Esophagus squamous epithelium (tissue), 5 donors: Measurements from ENCODE around the gene C16orf92. TPM values are rescaled to one million over a fixed set of nuclear protein-coding genes. Genes with fewer than 3 reads are reported as not detected.
A peak's percentile ranks its signal among the peaks of the same experiment; 100 is the strongest.

Experiments used
- DNase-seq: peaks from one replicate; lab custom pipeline; 2025; lab: John Stamatoyannopoulos, UW
- H3K27ac ChIP-seq, 4 donors: fragments of 200-600 bp; sonication (generic); one replicate each; pipeline ENCODE4 v1.5.1; 2016 to 2019; ENCODE audit warnings: mild to moderate bottlenecking in 1 of 4
- H3K27me3 ChIP-seq, 4 donors: fragments of 200-600 bp; sonication (generic); 1 replicate in 3 of 4; 2 replicates in 1 of 4; pipeline versions ENCODE4 v1.5.1 to v1.6.0; 2017 to 2021; ENCODE audit warnings: antibody characterized with exemption in 1 of 4
- H3K36me3 ChIP-seq, 3 donors: fragments of 200-600 bp; sonication (generic); one replicate each; pipeline ENCODE4 v1.5.1; 2016 to 2019
- H3K4me1 ChIP-seq, 3 donors: fragments of 200-600 bp; sonication (generic); one replicate each; pipeline ENCODE4 v1.5.1; 2017 to 2019
- H3K4me3 ChIP-seq, 4 donors: fragments of 200-600 bp; sonication (generic); 1 replicate in 3 of 4; 2 replicates in 1 of 4; pipeline ENCODE4 v1.5.1; 2016 to 2019; ENCODE audit warnings: mild to moderate bottlenecking in 2 of 4, moderate library complexity in 1 of 4
- H3K9me3 ChIP-seq, 3 donors: fragments of 200-600 bp; sonication (generic); one replicate each; pipeline ENCODE4 v1.5.1; 2016 to 2019
- CTCF ChIP-seq, 6 experiments: fragments of 450-650 bp in 4 of 6; fragments of 200-600 bp in 2 of 6; sonication (generic) in 2 of 6; IDR thresholded peaks; one replicate each; pipeline ENCODE4 v1.5.1; 2016 to 2019; ENCODE audit warnings: antibody characterized with exemption in 6 of 6, mild to moderate bottlenecking in 4 of 6, moderate library complexity in 4 of 6
- POLR2A ChIP-seq, 4 donors: fragments of 450-650 bp; IDR thresholded peaks; one replicate each; pipeline ENCODE4 v1.6.1; 2017; ENCODE audit warnings: antibody characterized with exemption in 4 of 4, mild to moderate bottlenecking in 4 of 4, moderate library complexity in 3 of 4
- WGBS, 2 donors: methylation state at CpG; one replicate each; pipeline ENCODE4 v1.1.5; 2018; 5-methylcytosine and 5-hydroxymethylcytosine counted together
- intact Hi-C: fragments of 100-400 bp; cut with DNase I; formaldehyde crosslinking; loops from one replicate; pipeline ENCODE4 v1.15.0; 2022
- total RNA-seq, 4 donors: library from RNA; depleted of rRNA; stranded (reverse); fragments of >200 nt; gene quantifications; one replicate each; pipeline ENCODE4 v1.1.0, GENCODE V29; 2016
- donor health status: DM: yes; HTN: yes; CAD: no.

Gene C16orf92
- total RNA-seq, 4 donors from 2014 or later, result not detected

GRCh38 chr16:29993191-29993902 lies 29.7 kb upstream of the C16orf92 start:
- no peak overlapping the region for H3K27ac ChIP-seq
- H3K36me3 ChIP-seq, result peaks cover 8 to 66% (median 34%) of the 10 kb centered on the region in 3 donors
- no peak for DNase-seq
- H3K4me3 ChIP-seq, result no peak overlapping the region
- WGBS, 2 donors, result 88% methylated on average over 10 of the region's 25 CpGs; no CpG with 5 or more reads in 1 of the 2 donors
- H3K4me1 ChIP-seq, result peaks cover 19 to 35% (median 20%) of the 10 kb centered on the region in 3 donors
- intact Hi-C loops, result no loop called here
- H3K27me3 ChIP-seq, result no peaks in the 10 kb centered on the region
- H3K9me3 ChIP-seq, result no peaks in the 10 kb centered on the region
- TF ChIP-seq POLR2A (IDR thresholded peaks at IDR 0.05) (no peak), CTCF (IDR thresholded peaks at IDR 0.05) (no peak)

DNA sequence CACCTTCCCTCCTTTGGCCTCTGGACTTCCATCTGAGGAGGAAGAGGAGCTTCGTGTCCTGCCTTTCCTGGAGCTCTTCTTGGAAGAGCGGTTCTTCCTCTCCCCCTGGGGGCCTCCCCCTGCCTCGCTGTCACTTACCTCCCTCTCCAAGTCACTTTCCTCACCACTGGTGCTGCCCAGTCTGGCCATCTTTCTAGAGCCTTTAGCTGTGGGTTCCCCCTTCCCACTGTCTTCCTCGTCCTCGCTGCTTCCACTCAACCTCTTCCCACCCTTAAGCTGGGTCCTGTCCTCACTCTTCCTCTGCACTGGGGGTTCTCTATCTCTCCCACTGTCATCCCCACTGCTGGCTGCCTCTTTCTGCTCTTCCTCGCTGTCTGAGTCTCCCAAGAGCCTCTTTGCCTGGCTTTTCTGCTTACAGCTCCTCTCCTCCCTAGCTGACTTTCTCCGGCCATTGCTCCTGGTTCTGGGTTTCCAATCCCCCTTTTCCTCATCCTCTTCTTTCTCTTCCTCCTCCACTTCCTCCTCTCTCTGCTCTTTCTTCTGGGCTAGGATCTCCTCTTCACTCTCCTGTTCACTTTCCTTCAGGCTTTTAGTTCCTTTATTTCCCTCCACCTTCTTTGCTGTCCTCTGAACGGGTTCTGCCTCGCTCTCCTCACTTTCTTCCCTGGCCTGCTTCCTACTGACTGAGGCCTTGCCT lies 28.9 kb upstream of the C16orf92 start:
- Histone ChIP-seq H3K4me1 (peaks cover 19 to 35% (median 20%) of the 10 kb centered on the region in 3 donors), H3K27me3 (no peaks in the 10 kb centered on the region), H3K27ac (peak overlapping the region; percentile 90 to 98 (median 96)), H3K9me3 (no peaks in the 10 kb centered on the region), H3K4me3 (peak overlapping the region in 2 of 4 donors; percentile 77 to 96), H3K36me3 (peaks cover 8 to 66% (median 28%) of the 10 kb centered on the region in 3 donors)
- 86 to 88% methylated on average over 9 of the region's 9 CpGs for WGBS, 2 donors
- intact Hi-C loops, result no loop called here
- DNase-seq, result no peak
- TF ChIP-seq POLR2A (IDR thresholded peaks at IDR 0.05) (no peak), CTCF (IDR thresholded peaks at IDR 0.05) (no peak)

GRCh38 chr16:29994600-29995323 lies 28.2 kb upstream of the C16orf92 start:
- no peak for DNase-seq
- Histone ChIP-seq H3K4me3 (peak overlapping the region; percentile 58 to 96 (median 82)), H3K36me3 (peaks cover 8 to 66% (median 27%) of the 10 kb centered on the region in 3 donors), H3K4me1 (peaks cover 19 to 35% (median 20%) of the 10 kb centered on the region in 3 donors), H3K9me3 (no peaks in the 10 kb centered on the region), H3K27me3 (no peaks in the 10 kb centered on the region), H3K27ac (peak overlapping the region; percentile 90 to 98 (median 96))
- whole genome bisulfite sequencing, 2 donors, result 15 to 27% methylated on average over 3 to 9 of the region's 24 CpGs
- intact Hi-C loops, result no loop called here
- TF ChIP-seq POLR2A (IDR thresholded peaks at IDR 0.05), result no peak

DNA sequence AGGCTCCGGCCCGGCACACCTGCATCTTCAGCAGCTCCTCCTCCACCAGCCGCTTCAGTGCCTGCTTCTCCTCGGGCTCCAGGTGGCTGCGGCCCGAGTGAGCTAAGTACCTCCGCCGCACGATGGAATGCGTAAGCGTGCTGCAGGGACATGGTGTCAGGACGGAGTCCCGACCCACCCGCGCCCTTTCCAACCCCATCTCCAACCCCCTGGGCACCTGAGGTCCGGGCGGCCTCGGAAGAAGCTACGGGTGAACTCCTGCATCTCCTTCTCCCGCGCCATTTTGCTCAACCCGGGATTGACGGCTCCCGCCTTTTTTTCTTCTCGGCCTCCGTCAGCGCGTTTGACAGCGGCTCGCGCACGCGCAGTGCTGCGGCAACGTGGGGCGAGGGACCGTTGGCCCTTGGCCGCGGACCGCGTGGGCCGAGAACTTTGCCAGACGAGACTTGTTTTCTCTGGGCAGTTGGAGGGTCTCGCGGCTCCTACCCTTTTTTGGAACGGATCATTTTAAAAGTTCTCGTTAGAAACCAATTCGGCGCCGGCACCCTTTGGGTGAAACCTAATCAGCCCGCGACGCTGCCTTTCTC lies 27.6 kb upstream of the C16orf92 start, which contains the start of gene HIRIP3:
Gene HIRIP3 (minus strand): TSS at position 294 of the 587 bp plus-strand sequence. CDS start 12 bp downstream, at position 282.
- Histone ChIP-seq H3K9me3 (no peaks in the 10 kb centered on the region), H3K4me1 (peaks cover 19 to 35% (median 20%) of the 10 kb centered on the region in 3 donors), H3K36me3 (peaks cover 5 to 66% (median 27%) of the 10 kb centered on the region in 3 donors), H3K4me3 (peak within 1 kb of the TSS; percentile 58 to 96 (median 82)), H3K27ac (peak within 1 kb of the TSS; percentile 90 to 98 (median 96)), H3K27me3 (no peaks in the 10 kb centered on the region)
- peak; percentile 63 for DNase-seq
- intact Hi-C loops, result no loop called here
- TF ChIP-seq POLR2A (IDR thresholded peaks at IDR 0.05), result no peak
- no peak for TF ChIP-seq CTCF (IDR thresholded peaks at IDR 0.05)
- 0% methylated on average over 1 of the region's 53 CpGs; no CpG with 5 or more reads in 1 of the 2 donors for WGBS, 2 donors
